GM08714 (cell line): Measurements from ENCODE around the gene CAPN8.

Source experiments
- H3K4me3 ChIP-seq: fragments of 200-500 bp; sonication (Bioruptor generic); 2 replicates; pipeline ENCODE4 v1.5.1; 2014; ENCODE audit warnings: mild to moderate bottlenecking, low read length, inconsistent platforms
- ZNF274 ChIP-seq: IDR thresholded peaks from 2 replicates; pipeline ENCODE4 v1.6.1; 2012; ENCODE audit warnings: mild to moderate bottlenecking, low read depth, low read length

CAPN8 gene

DNA sequence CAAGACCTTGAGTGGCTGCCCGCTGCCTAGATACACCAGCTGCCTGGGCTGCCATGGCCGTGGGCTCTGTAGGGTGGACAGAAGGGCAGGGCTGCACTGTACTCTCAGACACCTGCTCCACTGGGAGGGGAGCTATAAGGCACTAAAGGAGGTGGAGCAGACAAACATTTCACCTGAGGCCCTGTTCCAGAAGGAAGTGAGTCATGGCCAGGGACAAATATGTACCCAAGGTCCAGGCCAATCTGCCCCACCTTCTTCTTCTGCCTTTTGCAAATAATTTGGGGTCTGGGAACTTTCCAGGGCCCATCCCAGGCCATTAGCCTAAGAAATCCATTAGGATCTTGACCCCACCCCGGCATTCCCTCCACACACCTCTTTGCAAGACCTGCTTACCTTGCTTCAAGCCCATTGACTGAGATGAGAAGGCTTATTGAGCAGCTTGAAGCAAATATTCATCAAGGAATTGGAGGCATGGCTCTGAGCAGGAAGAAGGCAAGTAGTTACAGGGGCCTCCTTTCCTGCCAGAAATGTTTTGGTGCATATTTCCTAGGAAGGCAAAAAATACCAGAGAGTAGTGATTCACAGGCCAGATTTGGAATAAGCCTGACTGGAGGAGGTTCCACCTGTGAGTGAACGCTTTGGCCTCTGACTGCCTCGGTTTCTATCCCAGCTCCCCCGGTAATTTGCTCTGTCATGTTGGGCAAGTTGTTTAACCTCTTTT, at the start of gene CAPN8:
Gene CAPN8, minus strand, starts transcription at position 110 of the 721 bp plus-strand sequence. Its CDS starts 55 bp downstream, at position 55.
- no peak within 1 kb of the TSS for H3K4me3 ChIP-seq
- TF ChIP-seq ZNF274 = no peak

DNA sequence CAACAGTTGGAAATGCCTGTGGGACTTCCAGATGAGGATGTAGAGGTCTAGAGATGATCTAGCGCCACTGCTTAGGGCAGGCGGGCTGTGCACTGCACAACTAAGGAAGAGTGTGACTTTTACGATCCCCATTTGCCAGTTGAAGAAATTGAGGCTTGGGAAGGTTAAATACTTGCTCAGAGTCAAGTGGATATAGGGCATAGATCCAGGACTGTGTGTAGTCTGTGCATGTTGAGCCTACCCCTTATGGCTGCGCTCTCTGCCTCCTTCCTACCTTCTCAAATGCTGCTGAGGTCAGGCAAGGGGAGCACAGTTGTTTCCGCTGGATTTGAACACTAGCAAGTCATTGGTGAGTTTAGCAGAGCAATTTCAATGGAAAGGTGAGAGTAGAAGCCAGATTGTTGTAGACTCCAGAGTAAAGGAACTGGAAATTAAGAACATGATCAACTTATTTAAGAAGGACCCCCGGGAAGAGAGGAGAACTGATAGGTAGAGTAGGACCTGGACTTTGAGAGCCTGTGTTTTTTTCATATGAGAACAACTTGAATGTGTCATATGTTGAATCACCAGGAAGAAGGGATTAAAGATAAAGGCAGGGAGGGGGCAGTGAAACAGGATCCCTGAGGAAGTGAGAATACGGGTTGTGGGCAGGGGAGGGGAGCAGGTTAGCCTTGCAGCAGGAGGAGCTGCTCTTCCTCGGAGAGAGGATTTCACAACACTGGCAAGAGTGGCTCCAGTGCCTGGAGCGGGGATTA, 49.5 kb upstream of the CAPN8 start:
- TF ChIP-seq ZNF274 = no peak
- no peak overlapping the region for H3K4me3 ChIP-seq

GRCh38 chr1:223714421-223714724, 48.9 kb upstream of the CAPN8 start:
- no peak overlapping the region for H3K4me3 ChIP-seq

GRCh38 chr1:223713546-223714420, 48.3 kb upstream of the CAPN8 start:
- H3K4me3 ChIP-seq = no peak overlapping the region
- TF ChIP-seq ZNF274 = no peak

More at GRCh38 chr1:223714421-223714724, 48.9 kb upstream of the CAPN8 start:
- no peak for TF ChIP-seq ZNF274

DNA sequence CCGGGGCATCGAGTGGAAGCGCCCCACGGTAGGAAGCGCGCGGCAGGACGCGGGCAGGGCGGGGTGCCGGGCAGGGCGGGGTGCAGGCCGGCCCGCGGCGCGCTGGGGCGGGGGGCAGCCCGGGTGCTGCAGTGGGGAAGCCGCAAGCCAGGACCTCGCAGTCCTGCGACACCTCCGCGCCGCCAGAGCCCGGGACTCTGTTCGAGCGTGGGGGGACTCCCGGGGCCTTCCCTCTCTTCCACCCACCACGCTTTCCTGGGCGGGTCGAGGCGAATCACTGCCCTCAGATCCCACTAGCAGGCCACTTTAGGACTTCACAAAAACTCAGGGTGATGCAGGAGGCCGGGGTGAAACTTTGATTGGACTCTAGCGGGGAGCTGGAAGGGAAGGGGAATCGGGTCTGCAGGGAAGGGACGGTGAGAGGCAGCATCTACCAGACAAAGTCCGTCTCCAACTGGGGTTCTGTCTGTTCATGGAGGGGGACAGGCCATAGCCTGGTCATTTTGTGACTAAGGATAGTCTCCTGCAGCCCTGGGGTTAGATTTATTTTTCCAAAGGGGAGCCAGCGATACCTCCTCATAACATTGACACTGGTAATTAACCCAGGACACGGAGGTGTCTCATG, 47.5 kb upstream of the CAPN8 start:
- peak overlapping the region; percentile 54; the same call in 1 of the 2 replicates for H3K4me3 ChIP-seq
- TF ChIP-seq ZNF274 = no peak

DNA sequence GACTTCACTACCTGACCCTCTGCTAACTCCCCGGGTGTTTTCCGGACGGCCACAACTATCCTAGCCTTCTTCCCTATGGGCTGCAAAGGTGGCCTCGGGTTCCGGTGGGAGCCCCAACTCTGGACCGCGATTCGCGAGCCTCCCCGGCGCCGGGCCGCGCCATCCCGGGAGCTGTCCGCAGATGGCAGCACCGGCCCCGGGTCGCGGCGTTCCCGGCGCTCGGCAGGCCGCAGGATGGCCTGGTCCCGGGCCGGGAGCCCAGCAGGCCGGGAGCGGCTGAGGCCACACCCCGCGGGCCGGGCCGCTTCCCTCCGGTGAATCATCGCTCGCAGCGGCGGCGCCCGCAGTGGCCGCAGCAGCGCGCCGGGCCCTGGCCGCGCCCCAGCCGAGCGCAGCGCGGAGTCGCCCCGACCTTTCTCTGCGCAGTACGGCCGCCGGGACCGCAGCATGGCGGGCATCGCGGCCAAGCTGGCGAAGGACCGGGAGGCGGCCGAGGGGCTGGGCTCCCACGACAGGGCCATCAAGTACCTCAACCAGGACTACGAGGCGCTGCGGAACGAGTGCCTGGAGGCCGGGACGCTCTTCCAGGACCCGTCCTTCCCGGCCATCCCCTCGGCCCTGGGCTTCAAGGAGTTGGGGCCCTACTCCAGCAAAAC, 46.8 kb upstream of the CAPN8 start, which contains the start of gene CAPN2:
Gene CAPN2, plus strand, starts transcription at position 346 of the 656 bp plus-strand sequence. Its CDS starts 102 bp downstream, at position 448.
- peak within 1 kb of the TSS; percentile 54; the same call in 1 of the 2 replicates for H3K4me3 ChIP-seq
- TF ChIP-seq ZNF274 = no peak

GRCh38 chr1:223711747-223712193, 46.3 kb upstream of the CAPN8 start:
- H3K4me3 ChIP-seq = peak overlapping the region; percentile 54; the same call in 1 of the 2 replicates
- TF ChIP-seq ZNF274 = no peak

DNA sequence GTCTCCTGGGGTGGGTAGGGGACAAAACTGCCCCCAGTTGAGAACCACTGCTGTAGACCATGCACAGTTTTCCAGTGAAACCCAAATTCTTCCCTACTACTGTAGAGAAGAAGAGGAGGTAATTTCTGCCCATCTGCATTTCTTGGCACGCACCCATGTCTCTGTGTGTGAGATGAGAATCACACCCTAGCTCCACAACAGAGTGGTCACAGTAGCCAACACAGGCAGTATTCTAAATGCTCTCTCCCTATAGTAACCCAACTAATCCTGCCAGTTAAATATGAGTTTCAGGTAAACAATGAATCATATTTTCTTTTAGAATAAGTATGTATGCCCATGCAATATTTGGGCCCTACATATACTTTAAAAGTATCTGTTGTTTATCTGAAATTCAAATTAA, 45.7 kb upstream of the CAPN8 start:
- no peak overlapping the region for H3K4me3 ChIP-seq
- no peak for TF ChIP-seq ZNF274

GRCh38 chr1:223710179-223711133, 45.0 kb upstream of the CAPN8 start:
- no peak overlapping the region for H3K4me3 ChIP-seq
- no peak for TF ChIP-seq ZNF274

- H3K4me3 ChIP-seq = no peak overlapping the region
- TF ChIP-seq ZNF274 = no peak
Observed at GRCh38 chr1:223709598-223709997, 44.1 kb upstream of the CAPN8 start.

DNA sequence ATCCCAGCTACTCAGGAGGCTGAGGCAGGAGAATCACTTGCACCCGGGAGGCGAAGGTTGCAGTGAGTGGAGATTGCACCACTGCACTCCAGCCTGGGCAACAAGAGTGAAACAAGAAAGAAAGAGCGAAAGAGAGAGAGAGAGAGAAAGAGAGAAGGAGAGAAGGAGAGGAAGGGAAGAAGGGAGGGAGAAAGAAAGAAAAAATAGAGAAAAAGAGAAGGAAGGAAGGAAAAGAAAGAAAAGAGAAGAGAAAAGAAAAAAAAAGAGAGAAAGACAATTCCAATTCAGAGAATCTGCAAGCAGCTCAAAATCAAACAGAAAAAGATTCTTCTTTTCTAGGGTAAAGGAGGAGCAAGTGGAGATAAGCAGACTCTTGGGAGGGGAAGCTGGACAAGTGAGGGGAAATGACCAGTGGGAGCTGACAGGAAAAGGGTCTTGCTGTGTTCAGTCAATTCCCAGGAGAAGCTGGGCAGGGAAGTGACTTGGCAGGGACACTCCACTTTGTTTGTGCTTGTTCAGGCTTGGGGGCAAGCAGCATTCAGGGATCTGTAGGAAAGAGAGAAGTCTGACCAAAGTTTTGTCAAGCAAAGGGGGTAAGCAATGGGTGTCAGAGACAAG, 43.3 kb upstream of the CAPN8 start:
- no peak overlapping the region for H3K4me3 ChIP-seq
- TF ChIP-seq ZNF274 = no peak

DNA sequence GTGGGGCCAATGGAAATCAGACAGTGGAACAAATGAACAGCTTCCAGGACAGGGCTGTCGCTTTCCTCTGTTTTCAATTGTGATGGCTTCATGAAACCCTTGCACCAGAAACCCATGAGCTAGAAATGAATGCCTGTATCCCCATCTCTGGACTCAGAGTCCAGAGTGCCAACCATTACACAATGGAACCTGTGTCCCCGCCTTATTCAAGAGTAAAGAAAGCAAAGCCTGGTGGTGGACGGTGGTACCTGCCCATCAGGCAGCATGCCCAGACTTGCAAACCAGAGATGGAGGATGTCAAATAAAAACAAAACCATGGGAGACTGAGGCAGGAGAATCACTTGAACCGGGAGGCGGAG, 42.5 kb upstream of the CAPN8 start:
- no peak overlapping the region for H3K4me3 ChIP-seq
- TF ChIP-seq ZNF274 = no peak
